ENCODE measurements around the gene CENPT.

CENPT gene

GRCh38 chr16:67878232-67878631 is 30.7 kb upstream of the CENPT start:
- DNase-seq (ENCODE audit: low read depth in 2 of 2), result no peak
- H3K4me3 ChIP-seq (replicated peaks in 1 of 2; ENCODE audit: low read depth in 2 of 2, low read length in 2 of 2), result no peak overlapping the region
- no peak for TF ChIP-seq CTCF (IDR thresholded peaks at IDR 0.05; ENCODE audit: low read depth, low read length)

- no peak for DNase-seq (ENCODE audit: low read depth in 2 of 2)
- H3K4me3 ChIP-seq (replicated peaks in 1 of 2; ENCODE audit: low read depth in 2 of 2, low read length in 2 of 2), result no peak overlapping the region
- no peak for TF ChIP-seq CTCF (IDR thresholded peaks at IDR 0.05; ENCODE audit: low read depth, low read length)
Measured at GRCh38 chr16:67877064-67877463, 29.6 kb upstream of the CENPT start.

- no peak for DNase-seq (ENCODE audit: low read depth in 2 of 2)
- no peak for TF ChIP-seq CTCF (IDR thresholded peaks at IDR 0.05; ENCODE audit: low read depth, low read length)
- peak overlapping the region; percentile 91 to 93 for H3K4me3 ChIP-seq (replicated peaks in 1 of 2; ENCODE audit: low read depth in 2 of 2, low read length in 2 of 2)
Measured at GRCh38 chr16:67874372-67874771, 26.9 kb upstream of the CENPT start.

- peak; percentile 16 to 24 for DNase-seq (ENCODE audit: low read depth in 2 of 2)
- TF ChIP-seq CTCF (IDR thresholded peaks at IDR 0.05; ENCODE audit: low read depth, low read length), result no peak
- H3K4me3 ChIP-seq (replicated peaks in 1 of 2; ENCODE audit: low read depth in 2 of 2, low read length in 2 of 2), result peak overlapping the region; percentile 91 to 93
Measured at GRCh38 chr16:67873435-67874370, 26.2 kb upstream of the CENPT start.

- no peak for TF ChIP-seq CTCF (IDR thresholded peaks at IDR 0.05; ENCODE audit: low read depth, low read length)
- peak; percentile 83 for DNase-seq (ENCODE audit: low read depth in 2 of 2)
- peak within 1 kb of the TSS; percentile 91 to 93 for H3K4me3 ChIP-seq (replicated peaks in 1 of 2; ENCODE audit: low read depth in 2 of 2, low read length in 2 of 2)
Measured at GRCh38 chr16:67872631-67873434, 25.3 kb upstream of the CENPT start, which contains the start of gene EDC4. Gene EDC4, plus strand, starts transcription at chr16:67873052. Its CDS starts 210 bp downstream, at chr16:67873262.

- TF ChIP-seq CTCF (IDR thresholded peaks at IDR 0.05; ENCODE audit: low read depth, low read length), result no peak
- no peak overlapping the region for H3K4me3 ChIP-seq (replicated peaks in 1 of 2; ENCODE audit: low read depth in 2 of 2, low read length in 2 of 2)
Measured at GRCh38 chr16:67872131-67872630, 24.7 kb upstream of the CENPT start.

More at GRCh38 chr16:67872131-67872630, 24.7 kb upstream of the CENPT start:
- no peak for DNase-seq (ENCODE audit: low read depth in 2 of 2)
